Smooth muscle cell (in vitro differentiated cells): ENCODE measurements around the gene CACNA2D3. TPM values are rescaled to one million over a fixed set of nuclear protein-coding genes. Genes with fewer than 3 reads are reported as not detected.

Source experiments
- DNase-seq: peaks from one replicate; lab custom pipeline; 2025; ENCODE audit not compliant: unreplicated experiment; lab: John Stamatoyannopoulos, UW
- H2AFZ ChIP-seq: fragments of 200-600 bp; sonication (generic); 2 replicates; pipeline ENCODE4 v1.6.0; 2016; ENCODE audit warnings: antibody characterized with exemption, low read depth, mild to moderate bottlenecking
- H3F3A ChIP-seq: fragments of 200-600 bp; sonication (generic); 2 replicates; pipeline ENCODE4 v1.6.0; 2017; ENCODE audit warnings: antibody characterized with exemption, low read depth
- H3K27ac ChIP-seq: fragments of 200-600 bp; sonication (generic); 2 replicates; pipeline ENCODE4 v1.5.1; 2016; ENCODE audit warnings: low read depth, mild to moderate bottlenecking
- H3K27me3 ChIP-seq: fragments of 200-600 bp; sonication (generic); 2 replicates; pipeline ENCODE4 v1.6.1; 2016; ENCODE audit warnings: low read depth, mild to moderate bottlenecking
- H3K36me3 ChIP-seq: fragments of 200-600 bp; sonication (generic); 2 replicates; pipeline ENCODE4 v1.5.1; 2016; ENCODE audit warnings: low read depth
- H3K4me1 ChIP-seq: fragments of 200-600 bp; sonication (generic); 2 replicates; pipeline ENCODE4 v1.5.1; 2016; ENCODE audit warnings: low read depth
- H3K4me2 ChIP-seq: fragments of 200-600 bp; sonication (generic); 2 replicates; pipeline ENCODE4 v1.6.0; 2016; ENCODE audit warnings: mild to moderate bottlenecking
- H3K4me3 ChIP-seq: fragments of 200-600 bp; sonication (generic); 2 replicates; pipeline ENCODE4 v1.5.1; 2016; ENCODE audit warnings: mild to moderate bottlenecking
- H3K79me2 ChIP-seq: fragments of 200-600 bp; sonication (generic); 2 replicates; pipeline ENCODE4 v1.6.0; 2016; ENCODE audit warnings: low read depth, mild to moderate bottlenecking
- H3K9ac ChIP-seq: fragments of 200-600 bp; sonication (generic); 2 replicates; pipeline ENCODE4 v1.6.0; 2016; ENCODE audit warnings: low read depth
- H3K9me3 ChIP-seq: fragments of 200-600 bp; sonication (generic); replicated peaks from 2 replicates; pipeline ENCODE4 v1.5.1; 2016; ENCODE audit warnings: low read depth
- H4K20me1 ChIP-seq: fragments of 200-600 bp; sonication (generic); 2 replicates; pipeline ENCODE4 v1.6.0; 2016; ENCODE audit warnings: low read depth
- CTCF ChIP-seq: fragments of 200-600 bp; sonication (generic); IDR thresholded peaks from 2 replicates; pipeline ENCODE4 v1.5.1; 2017; ENCODE audit warnings: borderline replicate concordance, mild to moderate bottlenecking, antibody characterized with exemption; ENCODE audit not compliant: insufficient read depth, poor library complexity, severe bottlenecking
- WGBS: methylation state at CpG from one replicate; pipeline ENCODE4 v1.1.7; 2016; ENCODE audit warnings: low lambda C conversion rate; 5-methylcytosine and 5-hydroxymethylcytosine counted together
- polyA plus RNA-seq: library from polyadenylated mRNA; unstranded; fragments of >200 nt; fragmentation: Nextera tagmentation; extraction: Ambion mirVana; gene quantifications from 2 replicates; pipeline ENCODE4 v1.2.1, GENCODE V29; 2016
- total RNA-seq: library from RNA; depleted of rRNA; stranded (reverse); fragments of >200 nt; gene quantifications from 2 replicates; pipeline ENCODE4 v1.2.3, GENCODE V29; 2014

CACNA2D3 gene
- total and polyA plus RNA-seq, 2 experiments from 2014 or later = 0.15 to 0.90 TPM

- Histone ChIP-seq H3F3A (no peaks in the 10 kb centered on the region), H3K9me3 (no peaks in the 10 kb centered on the region), H3K4me1 (no peaks in the 10 kb centered on the region), H3K4me2 (no peak overlapping the region), H3K27ac (no peak overlapping the region), H4K20me1 (no peaks in the 10 kb centered on the region), H2AFZ (no peak overlapping the region), H3K36me3 (no peaks in the 10 kb centered on the region), H3K4me3 (no peak overlapping the region), H3K79me2 (no peaks in the 10 kb centered on the region), H3K27me3 (peaks cover 57% of the 10 kb centered on the region), H3K9ac (no peak overlapping the region)
- no peak for TF ChIP-seq CTCF
- DNase-seq = no peak
- WGBS = 88% methylated on average over 5 of the region's 5 CpGs
Observed at GRCh38 chr3:54378184-54378583, 255.8 kb downstream of the CACNA2D3 start.

- no peaks in the 10 kb centered on the region for H3F3A ChIP-seq
- no peaks in the 10 kb centered on the region for H3K4me1 ChIP-seq
Observed at GRCh38 chr3:54384279-54384678, 261.9 kb downstream of the CACNA2D3 start.

GRCh38 chr3:54390582-54390981 lies 268.2 kb downstream of the CACNA2D3 start:
- TF ChIP-seq CTCF = no peak
- Histone ChIP-seq H3K9me3 (no peaks in the 10 kb centered on the region), H3K27ac (no peak overlapping the region), H3K36me3 (no peaks in the 10 kb centered on the region), H3K9ac (no peak overlapping the region), H3K79me2 (no peaks in the 10 kb centered on the region), H3K27me3 (peaks cover 15% of the 10 kb centered on the region), H3F3A (no peaks in the 10 kb centered on the region), H3K4me1 (no peaks in the 10 kb centered on the region), H4K20me1 (no peaks in the 10 kb centered on the region), H3K4me3 (no peak overlapping the region), H2AFZ (no peak overlapping the region), H3K4me2 (no peak overlapping the region)
- 87% methylated on average over 2 of the region's 2 CpGs for WGBS
- DNase-seq = no peak

More at GRCh38 chr3:54384279-54384678, 261.9 kb downstream of the CACNA2D3 start:
- no peak for TF ChIP-seq CTCF
- no peak overlapping the region for H3K27ac ChIP-seq
- H3K79me2 ChIP-seq = no peaks in the 10 kb centered on the region
- H2AFZ ChIP-seq = no peak overlapping the region
- H4K20me1 ChIP-seq = no peaks in the 10 kb centered on the region
- no peak overlapping the region for H3K4me3 ChIP-seq
- 96% methylated on average over 1 of the region's 1 CpG for WGBS
- peaks cover 30% of the 10 kb centered on the region for H3K27me3 ChIP-seq
- no peak for DNase-seq
- no peaks in the 10 kb centered on the region for H3K36me3 ChIP-seq
- no peak overlapping the region for H3K9ac ChIP-seq
- no peak overlapping the region for H3K4me2 ChIP-seq
- H3K9me3 ChIP-seq = no peaks in the 10 kb centered on the region

- WGBS = 87% methylated on average over 7 of the region's 7 CpGs
- Histone ChIP-seq H3K79me2 (no peaks in the 10 kb centered on the region), H3K9me3 (no peaks in the 10 kb centered on the region), H2AFZ (no peak overlapping the region), H3K27me3 (peaks cover 10% of the 10 kb centered on the region), H4K20me1 (no peaks in the 10 kb centered on the region), H3K4me3 (no peak overlapping the region), H3K9ac (no peak overlapping the region), H3K4me1 (no peaks in the 10 kb centered on the region), H3K4me2 (no peak overlapping the region), H3K27ac (no peak overlapping the region), H3K36me3 (no peaks in the 10 kb centered on the region), H3F3A (no peaks in the 10 kb centered on the region)
- no peak for DNase-seq
- TF ChIP-seq CTCF = no peak
Observed at GRCh38 chr3:54393150-54393549, 270.8 kb downstream of the CACNA2D3 start.
